K562 (cell line): ENCODE data around the gene NMNAT3. TPM values are rescaled to one million over a fixed set of nuclear protein-coding genes. Genes with fewer than 3 reads are reported as not detected.

ENCODE experiments used
- ATF7 ChIP-seq: fragments of 450-650 bp; IDR thresholded peaks from 2 replicates; pipeline ENCODE4 v1.7.1; 2014; ENCODE audit warnings: mild to moderate bottlenecking, moderate library complexity
- CREB3L1 ChIP-seq: fragments of 450-650 bp; IDR thresholded peaks from 2 replicates; pipeline ENCODE4 v1.6.1; 2014; ENCODE audit warnings: low read depth, mild to moderate bottlenecking, moderate library complexity, borderline replicate concordance
- E2F6 ChIP-seq, 2 experiments: IDR thresholded peaks; 2 replicates each; pipeline ENCODE4 v1.6.1; 2011; ENCODE audit warnings: borderline replicate concordance in 1 of 2, control low read depth in 1 of 2, low read depth in 1 of 2, low read length in 1 of 2, mild to moderate bottlenecking in 1 of 2, mixed read lengths in 1 of 2, moderate library complexity in 1 of 2; ENCODE audit not compliant: insufficient read depth in 1 of 2, insufficient read length in 1 of 2, poor library complexity in 1 of 2, severe bottlenecking in 1 of 2; ENCODE audit errors: extremely low read depth in 1 of 2
- HDAC1 ChIP-seq, 2 experiments: fragments of 450-650 bp; IDR thresholded peaks; 2 replicates each; pipeline ENCODE4 v1.6.1; 2016 to 2017; ENCODE audit warnings: inconsistent platforms in 1 of 2, mild to moderate bottlenecking in 1 of 2, moderate library complexity in 1 of 2
- HMGN3 ChIP-seq: IDR thresholded peaks from 2 replicates; pipeline ENCODE4 v1.6.1; 2011; ENCODE audit warnings: borderline replicate concordance, low read depth, mild to moderate bottlenecking, mixed read lengths, low read length; ENCODE audit not compliant: insufficient read length; ENCODE audit errors: extremely low read depth
- HNRNPL ChIP-seq: fragments of 200-400 bp; formaldehyde crosslinking; IDR thresholded peaks from 2 replicates; pipeline ENCODE4 v1.6.1; 2017; ENCODE audit warnings: low read depth, mild to moderate bottlenecking, low read length
- KDM5B ChIP-seq: fragments of 200-600 bp; sonication (generic); IDR thresholded peaks from 2 replicates; pipeline ENCODE4 v1.6.1; 2012; ENCODE audit warnings: low read depth, mild to moderate bottlenecking, moderate library complexity, low read length, control low read depth, inconsistent platforms; ENCODE audit not compliant: insufficient replicate concordance
- MYC ChIP-seq, 2 experiments: fragments of 250-450 bp in 1 of 2; sonication (Bioruptor Pico) in 1 of 2; IDR thresholded peaks; 2 replicates each; pipeline versions ENCODE4 v1.5.1 to v1.6.1; 2012 to 2021; ENCODE audit warnings: low read depth in 2 of 2, borderline replicate concordance in 1 of 2, improper control_type of control experiment in 1 of 2, low read length in 1 of 2, mild to moderate bottlenecking in 1 of 2, moderate library complexity in 1 of 2
- PURB ChIP-seq: sonication (generic); formaldehyde crosslinking; IDR thresholded peaks from 2 replicates; pipeline ENCODE4 v1.9.0; 2021; ENCODE audit warnings: low read depth, mild to moderate bottlenecking, missing genetic modification reagents
- ZBTB40 ChIP-seq, 2 experiments: fragments of 450-650 bp in 1 of 2; sonication (generic) in 1 of 2; formaldehyde crosslinking in 1 of 2; IDR thresholded peaks; 2 replicates each; pipeline versions ENCODE4 v1.7.1 to v1.9.0; 2016 to 2022; ENCODE audit warnings: inconsistent platforms in 1 of 2, mild to moderate bottlenecking in 1 of 2, missing genetic modification reagents in 1 of 2
- polyA plus RNA-seq, 8 experiments: library from polyadenylated mRNA; depleted of rRNA in 4 of 8; stranded (reverse) in 5 of 8; unstranded in 3 of 8; fragments of >200 nt; fragmentation: Nextera tagmentation in 2 of 8; fragmentation: Illumina TruSeq in 1 of 8; extraction: Ambion mirVana in 2 of 8; extraction: Trizol in 1 of 8; gene quantifications; 2 replicates each; pipeline versions ENCODE4 v1.2.1 to v1.2.3, GENCODE V29; 2011 to 2014; ENCODE audit warnings: inconsistent platforms in 1 of 8, missing spikeins in 1 of 8
- total RNA-seq, 7 experiments: library from RNA; depleted of rRNA in 6 of 7; stranded (reverse); fragments of >200 nt in 6 of 7; fragmentation: Illumina TruSeq in 2 of 7; extraction: Trizol in 2 of 7; gene quantifications; 2 replicates each; pipeline versions ENCODE4 v1.2.1 to v1.2.3, GENCODE V29; 2011 to 2021; ENCODE audit warnings: low replicate concordance in 1 of 7

NMNAT3 gene
- total and polyA plus RNA-seq, 9 of the 15 experiments (the other 6 are each of a cell fraction or from before 2014, with no cell fraction given): 2.3 to 12.5 (median 6.6) TPM

- TF ChIP-seq ZBTB40 (IDR thresholded peaks at IDR 0.05): 0 out of 2 replicates have a peak, but pooled peaks have one; percentile 52
- TF ChIP-seq ZBTB40 (CRISPR knock-in tag; IDR thresholded peaks at IDR 0.05): no peak
- TF ChIP-seq CREB3L1: 0 out of 2 replicates have a peak, but pooled peaks have one; percentile 52
- peak; percentile 54 for TF ChIP-seq MYC (IDR thresholded peaks at IDR 0.05; ENCODE audit: low read depth, low read length)
- TF ChIP-seq MYC (CRISPR knock-in tag; IDR thresholded peaks at IDR 0.05; ENCODE audit: borderline replicate concordance, low read depth): peak; percentile 74; the same call in 1 of the 2 replicates
- TF ChIP-seq ATF7: peak; percentile 48
- TF ChIP-seq PURB (CRISPR knock-in tag): no peak
- TF ChIP-seq HDAC1 (IDR thresholded peaks at IDR 0.05): peak in 1 of 2 experiments; percentile 56; a peak in 1 of 4 replicates
- peak; percentile 53 for TF ChIP-seq HMGN3
- peak; percentile 57 for TF ChIP-seq KDM5B
- no peak for TF ChIP-seq HNRNPL
- peak; percentile 52 to 76 for TF ChIP-seq E2F6 (IDR thresholded peaks at IDR 0.05; ENCODE audit: borderline replicate concordance in 1 of 2, extremely low read depth in 1 of 2, insufficient read depth in 1 of 2, insufficient read length in 1 of 2, low read depth in 1 of 2, low read length in 1 of 2, poor library complexity in 1 of 2, severe bottlenecking in 1 of 2)
Measured at GRCh38 chr3:139677388-139678155, at the start of gene NMNAT3 (continued).
